Skin of body (tissue), 2 donors: ENCODE results near the gene PYCR2. TPM values are rescaled to one million over a fixed set of nuclear protein-coding genes. Genes with fewer than 3 reads are reported as not detected.
"Not testable (repeated sequence)": the region's sequence is repeated elsewhere in the genome, so short reads cannot be mapped to it uniquely, and the experiment has no call there.

Source experiments
- DNase-seq: peaks from one replicate; lab custom pipeline; 2025; lab: John Stamatoyannopoulos, UW
- total RNA-seq: library from RNA; depleted of rRNA; stranded (reverse); fragments of >200 nt; gene quantifications from one replicate; pipeline ENCODE4 v1.2.3, GENCODE V29; 2014

The PYCR2 gene
- total RNA-seq, 1 donor from 2014 or later: 22.8 TPM

DNA sequence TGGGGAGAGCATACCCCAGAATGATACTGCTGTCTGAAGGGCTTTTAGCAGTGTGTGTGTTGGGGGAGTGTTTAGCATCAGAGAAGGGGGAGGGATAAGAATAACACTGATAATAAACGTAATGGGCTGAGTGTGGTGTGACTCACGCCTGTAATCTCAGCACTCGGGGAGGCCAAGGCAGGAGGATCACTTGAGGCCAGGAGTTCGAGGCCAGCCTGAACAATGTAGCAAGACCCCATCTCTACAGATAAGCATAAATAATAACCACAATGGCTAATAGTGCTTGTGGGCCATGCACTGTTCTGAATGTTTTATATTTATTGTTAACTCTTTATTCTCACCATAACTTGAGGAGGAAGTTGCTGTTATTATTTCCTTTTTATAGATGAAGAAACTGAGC, 19.5 kb upstream of the PYCR2 start:
- DNase-seq: no peak

DNA sequence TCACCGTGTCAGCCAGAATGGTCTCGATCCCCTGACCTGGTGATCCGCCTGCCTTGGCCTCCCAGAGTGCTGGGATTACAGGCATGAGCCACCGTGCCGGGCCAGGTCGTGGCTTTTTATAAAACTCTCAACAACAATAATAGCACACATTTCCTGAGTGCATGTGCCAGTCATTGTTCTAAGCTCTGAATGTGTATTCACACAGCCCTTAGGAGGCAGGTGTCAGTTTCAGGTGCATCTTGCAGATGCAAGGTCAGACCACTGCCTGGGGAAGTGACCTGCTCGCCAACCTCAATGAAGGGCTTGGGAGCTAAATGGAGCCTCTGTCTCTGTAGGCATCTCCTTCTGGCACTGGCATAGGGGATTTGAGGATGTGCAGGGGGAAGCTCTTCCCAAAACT, 18.5 kb upstream of the PYCR2 start:
- DNase-seq: no peak

DNA sequence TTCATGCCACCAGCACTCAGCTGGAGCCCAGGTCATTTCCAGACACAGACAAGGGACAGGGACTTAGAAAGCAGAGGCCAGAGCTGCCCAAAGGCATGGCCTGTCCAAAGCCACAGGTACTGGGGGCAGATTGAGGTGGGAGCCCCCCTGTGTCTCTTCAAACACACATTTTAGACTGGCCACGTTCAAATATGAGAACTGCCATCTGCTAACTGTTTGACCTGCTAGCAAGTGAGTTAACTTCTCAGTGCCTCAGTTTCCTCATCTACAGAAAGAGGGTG, 17.8 kb upstream of the PYCR2 start:
- no peak for DNase-seq

DNA sequence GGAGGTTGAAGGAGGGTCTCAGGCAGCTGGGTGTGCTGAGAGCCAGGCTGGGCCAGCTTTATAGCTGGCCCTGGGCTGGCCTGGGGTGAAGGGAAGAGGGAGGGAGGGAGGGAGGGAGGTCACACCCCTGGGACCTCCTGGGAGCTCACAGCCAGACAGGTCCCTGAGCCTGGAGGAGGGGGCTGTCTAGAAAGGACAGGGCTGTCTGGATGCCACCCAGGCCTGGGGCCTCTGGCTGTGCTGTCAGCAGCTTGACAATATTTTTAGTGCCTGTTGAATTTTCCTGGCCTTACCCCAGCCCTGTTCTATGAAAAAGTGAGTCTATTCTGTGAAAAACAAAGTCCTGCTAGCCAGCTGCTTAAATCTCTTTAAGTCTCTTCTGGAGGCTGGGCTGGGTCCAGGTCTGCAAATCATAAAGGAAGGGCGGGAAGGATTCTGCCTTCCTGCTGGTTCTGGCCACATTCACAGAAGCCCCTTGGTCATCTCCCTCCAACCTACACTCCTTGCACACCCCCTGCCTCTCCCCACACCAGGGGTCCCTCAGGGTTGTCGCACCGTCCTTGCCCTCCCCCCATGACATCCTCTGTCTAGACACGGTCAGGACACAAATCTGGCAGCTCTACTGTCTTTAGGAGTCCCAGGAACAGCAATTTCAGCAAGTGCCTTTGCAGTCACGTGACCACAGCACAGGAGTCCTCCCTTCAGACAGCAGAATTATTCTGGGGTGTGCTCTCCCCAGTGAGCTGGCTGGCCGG, 17.3 kb upstream of the PYCR2 start, which contains the start of gene LEFTY2:
TSS of gene LEFTY2 (minus strand) at position 34 of the 755 bp plus-strand sequence. CDS start 80 bp downstream, outside the sequence.
- peak; percentile 67 for DNase-seq

DNA sequence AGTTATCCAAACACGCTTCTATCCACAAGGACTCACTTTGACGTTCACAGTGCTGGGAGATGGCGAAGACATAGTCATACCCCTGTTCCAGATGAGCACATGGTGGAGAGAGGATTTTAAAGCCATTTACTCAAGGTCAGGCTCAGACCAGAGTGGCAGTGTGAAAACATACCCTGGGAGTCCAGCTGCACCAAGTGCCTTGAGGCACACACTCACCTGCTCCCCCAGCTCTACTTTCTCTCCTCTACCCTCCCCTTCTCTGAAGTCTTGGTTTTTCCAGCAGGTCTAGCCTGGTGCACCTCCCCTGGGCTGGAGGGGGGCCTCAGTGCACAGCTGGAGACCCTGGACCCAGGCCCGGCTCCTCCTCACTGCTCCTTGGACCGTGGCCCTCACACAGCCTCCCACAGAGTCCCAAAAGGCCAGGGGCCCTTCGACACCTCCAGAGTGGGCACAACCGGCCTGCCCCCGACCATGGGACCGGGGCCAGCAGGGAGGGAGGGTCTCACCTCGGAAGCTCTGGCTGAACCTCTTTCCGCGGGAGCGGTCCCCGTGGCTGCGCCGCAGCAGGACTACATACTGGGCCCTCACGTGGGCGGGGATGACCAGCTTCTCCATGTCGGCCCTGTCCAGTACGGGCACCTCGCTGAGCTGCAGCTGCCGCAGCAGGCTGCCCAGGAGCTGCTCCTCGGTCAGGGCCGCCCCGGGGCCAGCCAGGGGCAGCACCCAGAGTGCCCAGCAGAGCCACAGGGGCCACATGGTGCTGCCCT, 16.5 kb upstream of the PYCR2 start:
- no peak for DNase-seq

DNA sequence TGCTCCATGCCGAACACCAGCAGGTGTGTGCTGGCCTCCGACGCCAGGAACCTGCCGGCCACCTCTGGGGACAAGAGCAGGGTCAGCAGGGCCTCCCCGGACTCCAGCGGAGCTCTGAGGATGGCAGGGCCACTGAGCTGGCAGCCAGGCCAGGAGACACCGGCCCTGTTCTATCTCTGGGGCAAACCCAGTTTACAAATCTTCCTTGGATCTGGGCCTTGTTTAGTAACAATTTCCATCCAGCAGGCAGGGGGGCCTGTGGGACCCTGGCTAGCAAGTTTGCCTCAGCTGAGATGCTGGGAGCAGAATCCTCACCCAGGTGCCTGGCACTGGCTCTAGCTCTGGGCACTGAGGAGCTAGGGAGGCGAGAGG, 15.9 kb upstream of the PYCR2 start:
- DNase-seq: not testable (repeated sequence)

DNA sequence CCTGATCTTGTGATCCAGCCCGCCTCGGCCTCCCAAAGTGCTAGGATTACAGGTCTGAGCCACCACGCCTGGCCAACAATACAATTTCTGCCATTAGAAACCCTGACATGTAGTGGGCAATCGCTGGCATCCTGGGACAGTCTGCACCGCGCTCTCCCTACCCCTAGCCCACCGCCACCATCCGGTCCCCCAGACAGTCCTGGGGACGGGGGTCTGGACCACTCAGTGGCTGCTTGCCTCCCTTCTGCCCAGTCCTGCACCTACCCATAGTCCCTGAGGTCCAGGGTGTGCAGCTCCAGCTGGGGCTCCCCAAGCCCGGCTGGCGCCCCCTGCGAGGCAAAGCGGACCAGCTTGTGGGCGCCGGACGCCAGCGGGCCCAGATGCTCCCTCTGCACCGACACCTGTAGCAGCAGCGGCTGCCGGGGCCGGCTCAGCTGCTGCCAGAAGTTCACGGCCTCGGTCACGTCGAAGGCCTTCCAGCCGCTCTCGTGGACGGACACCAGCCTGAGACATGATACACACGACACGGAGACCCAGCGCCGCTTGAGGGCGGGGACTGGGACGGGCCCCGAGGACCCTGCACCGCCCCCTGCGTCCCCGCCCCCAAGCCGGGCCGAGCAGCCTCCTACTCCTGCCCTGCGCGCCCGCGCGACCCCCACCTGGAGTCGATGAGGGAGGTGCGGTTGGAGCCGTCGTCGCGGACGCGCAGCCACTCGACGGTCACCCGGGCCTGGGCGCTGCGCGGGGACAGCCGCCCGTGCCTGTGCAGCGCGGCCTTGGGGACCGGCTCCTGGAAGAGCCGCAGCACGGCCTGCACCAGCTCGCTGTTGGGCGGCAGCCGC, 15.3 kb upstream of the PYCR2 start:
- not testable (repeated sequence) for DNase-seq

DNA sequence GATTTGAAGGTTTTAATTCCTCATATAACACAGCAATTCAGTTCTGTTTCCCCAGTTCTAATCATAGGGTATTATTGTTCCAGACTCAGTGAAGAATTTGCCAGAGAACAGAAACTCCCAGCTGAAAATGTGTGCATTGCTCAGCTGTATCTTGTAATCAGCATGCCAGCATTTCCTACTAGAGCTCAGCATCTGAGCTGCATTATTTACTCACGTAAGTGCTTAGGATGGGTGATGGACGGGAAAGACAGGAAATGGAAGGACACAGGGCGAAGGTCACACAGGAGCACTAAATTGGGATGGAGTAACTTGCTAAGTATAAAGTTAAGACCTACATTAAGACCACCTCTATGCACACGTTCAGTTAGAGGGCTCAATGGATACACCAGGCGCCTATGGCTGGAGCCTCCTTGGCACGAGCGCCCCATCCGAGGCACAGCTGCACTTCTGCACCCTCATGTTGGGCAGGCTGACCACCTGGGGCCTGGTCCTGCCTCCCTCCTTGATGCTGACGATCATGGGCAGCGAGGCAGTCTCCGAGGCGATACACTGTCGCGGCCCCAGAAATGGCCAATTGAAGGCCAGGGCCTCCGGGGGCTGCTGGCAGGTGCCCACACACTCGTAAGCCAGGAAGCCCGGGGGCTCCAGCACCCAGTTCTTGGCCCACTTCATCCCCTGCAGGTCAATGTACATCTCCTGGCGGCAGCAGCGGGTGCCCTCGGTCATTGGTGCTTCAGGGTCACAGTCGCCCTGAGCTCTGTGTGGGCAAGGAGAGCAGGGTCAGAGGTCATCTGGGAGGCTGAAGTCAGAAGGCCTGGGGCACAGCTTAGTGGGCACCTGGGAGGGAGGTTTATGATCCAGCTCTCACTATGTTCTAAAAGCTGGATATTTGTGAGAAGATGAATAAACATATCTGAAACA, 13.3 kb upstream of the PYCR2 start:
- peak; percentile 47 for DNase-seq

DNA sequence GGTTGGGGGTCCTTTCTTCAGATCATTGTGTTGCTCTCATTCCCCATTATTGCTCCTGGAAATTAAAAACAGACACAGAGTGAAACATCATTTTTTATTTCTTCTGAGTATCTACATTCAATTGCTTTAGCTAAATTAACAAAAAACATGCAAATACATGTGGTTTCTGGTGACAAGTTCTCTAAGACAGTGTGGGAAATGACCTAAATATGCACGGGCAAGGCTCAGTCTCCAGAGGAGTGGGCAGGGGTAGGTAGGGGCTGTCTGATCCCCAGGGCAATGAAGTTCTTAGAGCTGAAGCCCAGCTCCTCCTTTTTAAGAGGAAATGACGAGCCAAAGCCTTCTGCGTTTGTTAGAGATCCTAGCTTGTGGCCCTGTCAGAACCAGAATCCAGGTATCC, 12.5 kb upstream of the PYCR2 start:
- DNase-seq: no peak

DNA sequence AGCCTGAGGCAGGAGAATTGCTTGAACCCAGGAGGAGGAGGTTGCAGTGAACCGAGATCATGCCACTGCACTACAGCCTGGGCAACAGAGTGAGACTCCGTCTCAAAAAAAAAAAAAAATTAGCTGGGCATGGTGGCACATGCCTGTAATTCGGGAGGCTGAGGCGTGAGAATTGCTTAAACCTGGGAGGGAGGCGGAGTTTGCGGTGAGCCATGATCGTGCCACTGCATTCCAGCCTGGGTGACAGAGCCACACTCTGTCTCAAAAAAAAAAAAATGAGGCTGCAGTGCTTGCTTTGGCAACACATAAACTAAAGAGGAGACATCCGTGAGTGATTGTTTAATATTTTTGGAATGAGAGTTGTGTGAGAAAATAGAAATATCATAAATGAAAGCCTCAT, 12.0 kb upstream of the PYCR2 start:
- not testable (repeated sequence) for DNase-seq

DNA sequence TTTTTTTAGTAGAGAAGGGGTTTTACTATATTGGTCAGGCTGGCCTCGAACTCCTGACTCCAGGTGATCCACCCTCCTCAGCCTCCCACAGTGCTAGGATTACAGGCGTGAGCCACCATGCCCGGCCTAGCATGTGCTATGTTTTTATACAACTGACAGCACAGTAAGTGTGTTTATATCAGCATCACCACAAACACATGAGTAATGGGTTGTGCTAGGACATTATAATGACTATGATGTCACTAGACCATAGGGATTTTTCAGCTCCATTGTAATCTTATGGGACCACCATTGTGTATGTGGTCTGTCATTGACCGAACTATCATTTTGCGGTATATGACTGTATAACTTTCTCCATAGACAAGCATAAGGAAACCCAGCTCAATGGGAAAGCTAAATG, 10.7 kb upstream of the PYCR2 start:
- DNase-seq: no peak

DNA sequence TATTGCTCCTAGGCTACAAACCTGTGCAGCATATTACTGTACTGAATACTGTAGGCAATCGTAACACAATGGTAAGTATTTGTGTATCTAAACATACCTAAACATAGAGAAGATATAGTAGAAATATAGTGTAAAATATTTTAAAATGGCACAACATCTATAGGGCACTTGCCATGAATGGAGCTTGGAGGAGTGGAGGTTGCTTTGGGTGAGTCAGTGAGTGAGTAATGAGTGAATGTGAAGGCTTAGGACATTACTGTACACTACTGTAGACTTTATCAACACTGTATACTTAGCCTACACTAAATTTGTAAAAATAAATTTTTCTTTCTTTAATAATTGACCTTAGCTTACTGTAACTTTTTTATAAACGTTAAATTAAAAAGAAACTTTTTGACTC, 9.0 kb upstream of the PYCR2 start:
- DNase-seq: no peak

DNA sequence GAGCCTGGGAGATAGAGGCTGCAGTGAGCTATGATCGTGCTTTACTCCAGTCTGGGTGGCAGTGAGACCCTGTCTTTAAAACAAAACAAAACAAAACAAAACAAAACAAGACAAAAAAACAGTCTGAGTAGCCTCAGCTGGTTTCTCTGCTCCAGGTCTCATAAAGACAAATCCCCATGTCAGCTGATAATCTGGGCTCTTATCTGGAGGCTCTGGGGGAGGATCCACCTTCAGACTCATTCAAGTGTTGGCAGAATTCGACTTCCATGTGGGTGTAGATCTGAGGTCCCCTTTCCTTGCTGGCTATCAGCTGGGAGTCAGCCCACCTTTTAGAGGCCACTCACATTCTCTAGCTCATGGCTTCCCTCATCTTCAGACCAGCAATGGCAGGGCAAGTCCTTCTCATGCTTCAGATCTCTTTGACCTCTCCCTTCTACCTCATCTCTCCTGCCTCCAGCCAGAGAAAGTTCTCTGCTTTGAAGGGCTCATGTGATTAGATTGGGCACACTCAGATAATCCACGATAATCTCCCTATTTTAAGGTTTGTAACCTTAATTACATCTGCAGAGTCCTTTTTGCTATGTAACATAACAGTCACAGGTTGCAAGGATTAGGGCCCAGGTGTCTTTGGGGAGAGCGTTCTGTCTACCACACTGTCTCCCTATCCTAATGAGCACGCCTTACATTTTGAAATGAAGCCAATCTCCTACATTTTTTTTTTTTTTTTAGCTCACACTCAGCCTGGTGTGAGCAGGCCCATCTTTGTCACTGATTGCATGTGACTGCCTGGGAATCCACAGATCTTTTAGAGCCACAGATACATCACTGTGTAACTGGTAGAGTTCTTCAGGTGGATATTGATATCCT, 7.5 kb upstream of the PYCR2 start:
- DNase-seq: no peak

DNA sequence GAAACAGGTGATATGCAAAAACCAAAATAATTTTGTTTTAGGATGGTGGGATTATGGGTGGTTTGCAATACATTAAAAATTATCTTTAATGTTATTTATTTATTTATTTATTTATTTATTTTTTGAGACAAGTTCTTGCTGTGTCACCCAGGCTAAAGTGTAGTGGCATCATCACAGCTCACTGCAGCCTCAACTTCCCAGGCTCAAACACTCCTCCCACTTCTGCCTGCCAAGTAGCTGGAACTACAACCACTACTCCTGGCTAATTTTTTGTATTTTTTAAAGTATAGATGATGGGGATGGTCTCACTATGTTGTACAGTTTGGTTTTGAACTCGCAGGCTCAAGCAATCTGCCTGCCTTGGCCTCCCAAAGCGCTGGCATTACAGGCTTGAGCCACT, 6.5 kb upstream of the PYCR2 start:
- DNase-seq: no peak

DNA sequence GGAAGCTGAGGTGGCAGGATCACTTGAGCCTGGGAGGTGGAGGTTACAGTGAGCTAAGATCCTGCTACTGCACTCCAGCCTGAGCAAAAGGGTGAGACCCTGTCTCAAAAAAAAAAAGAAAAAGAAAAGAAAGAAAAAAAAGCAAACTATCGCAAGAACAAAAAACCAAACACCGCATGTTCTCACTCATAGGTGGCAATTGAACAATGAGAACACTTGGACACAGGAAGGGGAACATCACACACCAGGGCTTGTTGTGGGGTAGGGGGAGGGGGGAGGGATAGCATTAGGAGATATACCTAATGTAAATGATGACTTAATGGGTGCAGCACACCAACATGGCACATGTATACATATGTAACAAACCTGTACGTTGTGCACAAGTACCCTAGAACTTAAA, 5.4 kb upstream of the PYCR2 start:
- DNase-seq: not testable (repeated sequence)

DNA sequence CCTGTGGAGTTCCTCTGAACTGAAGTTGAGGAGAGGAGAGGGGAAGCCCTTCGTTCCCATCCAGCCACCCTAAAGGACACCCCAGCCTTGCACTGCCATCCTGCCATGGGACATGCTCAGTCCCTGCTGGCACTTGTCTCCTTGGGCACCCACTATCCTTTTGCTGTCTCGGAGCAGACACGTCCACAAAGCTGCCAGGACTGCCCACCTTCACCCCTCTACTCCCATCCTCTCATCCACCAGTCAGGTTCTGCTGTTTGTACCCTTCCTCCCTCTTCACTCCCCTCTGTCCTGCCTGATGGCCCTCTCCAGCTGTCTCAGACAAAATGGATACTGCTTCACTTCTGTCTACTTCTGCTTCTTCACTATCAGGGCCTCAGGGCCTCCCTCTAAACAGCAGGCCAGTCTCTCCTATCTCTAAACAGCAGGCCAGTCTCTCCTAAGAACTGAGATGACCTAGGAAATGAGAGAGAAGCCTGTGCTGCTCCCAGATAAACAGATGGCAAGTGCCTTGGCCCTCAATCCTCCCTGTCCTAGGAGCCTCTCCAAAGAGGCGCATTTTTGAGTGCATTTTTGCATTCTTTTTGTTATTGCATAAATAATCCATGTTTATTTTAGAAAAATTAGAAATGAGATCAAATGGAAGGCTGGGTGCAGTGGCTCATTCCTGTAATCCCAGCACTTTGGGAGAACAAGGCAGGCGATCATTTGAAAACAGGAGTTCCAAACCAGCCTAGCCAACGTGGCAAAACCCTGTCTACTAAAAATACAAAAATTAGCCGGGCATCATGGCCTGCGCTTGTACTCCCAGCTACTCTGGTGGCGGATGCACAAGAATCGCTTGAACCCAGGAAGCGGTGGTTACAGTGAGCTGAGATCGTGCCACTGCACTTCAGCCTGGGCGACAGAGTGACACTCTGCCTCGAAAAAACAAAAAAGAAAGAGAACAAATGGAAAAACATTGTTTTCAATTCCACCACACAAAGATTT, 4.4 kb upstream of the PYCR2 start:
- DNase-seq: no peak

DNA sequence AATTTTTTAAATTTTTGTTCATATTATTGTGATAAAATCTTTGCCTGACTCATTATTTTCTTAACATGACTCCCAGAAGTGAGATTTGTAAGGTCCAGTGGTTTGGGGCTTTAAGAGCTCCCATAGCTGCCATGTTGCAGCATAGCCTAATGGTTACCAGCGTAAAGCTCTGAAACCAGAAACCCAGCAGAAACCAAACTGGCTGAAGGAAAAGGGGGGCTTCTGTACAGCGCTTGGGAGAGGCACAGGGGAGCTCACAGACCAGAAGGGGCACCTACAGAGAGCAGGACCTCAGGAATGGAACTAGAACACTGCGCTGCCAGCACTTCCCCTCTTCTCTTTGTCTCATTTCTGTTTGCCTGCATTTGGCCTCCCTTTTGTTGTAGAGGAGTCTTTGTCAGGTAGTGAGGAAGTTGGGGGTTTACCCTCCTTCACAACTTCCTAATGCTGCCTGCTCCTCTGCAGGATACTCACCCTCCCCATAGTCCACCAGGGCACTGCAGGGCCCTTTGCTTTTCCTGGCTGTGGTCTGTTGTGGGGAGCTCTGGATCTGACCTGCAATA, 2.6 kb upstream of the PYCR2 start:
- DNase-seq: no peak

DNA sequence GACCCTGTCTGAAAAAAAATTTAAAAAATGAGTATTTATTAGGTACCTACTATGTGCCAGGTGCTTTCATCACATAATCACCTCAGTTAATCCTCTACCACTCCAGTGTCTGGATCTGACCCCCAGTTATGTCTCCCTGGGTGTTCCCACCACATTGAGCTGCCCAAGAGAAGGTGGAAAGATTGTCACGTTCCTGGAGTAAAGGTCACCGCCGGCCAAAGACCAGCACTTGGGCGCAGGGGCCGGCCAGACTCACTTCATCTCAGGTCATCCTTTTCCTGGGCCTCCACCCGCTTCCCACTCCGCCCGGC, 714 bp downstream of the PYCR2 start:
- DNase-seq: no peak
